ENCODE results near the gene PPP1R12C.

DNA sequence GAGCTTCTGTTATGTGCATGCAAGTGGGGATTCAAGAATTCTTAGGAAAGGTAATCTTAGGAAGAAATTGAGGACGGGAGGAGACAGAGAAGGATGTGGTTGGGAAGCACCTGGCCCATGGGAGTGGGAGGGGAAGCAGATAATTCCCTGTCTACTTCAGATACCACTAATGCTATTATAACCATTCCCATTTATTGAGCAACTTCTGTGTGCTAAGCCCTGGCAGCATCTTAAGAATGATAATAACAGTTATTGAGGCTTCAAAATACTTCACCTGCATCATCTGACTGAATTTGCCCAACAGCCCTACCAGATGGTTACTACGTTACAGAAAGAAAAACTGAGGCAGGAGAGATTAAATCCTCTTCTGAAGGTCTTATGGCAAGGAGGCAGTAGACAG is 40.3 kb downstream of the PPP1R12C start:
- TF ChIP-seq, protein P1, sequence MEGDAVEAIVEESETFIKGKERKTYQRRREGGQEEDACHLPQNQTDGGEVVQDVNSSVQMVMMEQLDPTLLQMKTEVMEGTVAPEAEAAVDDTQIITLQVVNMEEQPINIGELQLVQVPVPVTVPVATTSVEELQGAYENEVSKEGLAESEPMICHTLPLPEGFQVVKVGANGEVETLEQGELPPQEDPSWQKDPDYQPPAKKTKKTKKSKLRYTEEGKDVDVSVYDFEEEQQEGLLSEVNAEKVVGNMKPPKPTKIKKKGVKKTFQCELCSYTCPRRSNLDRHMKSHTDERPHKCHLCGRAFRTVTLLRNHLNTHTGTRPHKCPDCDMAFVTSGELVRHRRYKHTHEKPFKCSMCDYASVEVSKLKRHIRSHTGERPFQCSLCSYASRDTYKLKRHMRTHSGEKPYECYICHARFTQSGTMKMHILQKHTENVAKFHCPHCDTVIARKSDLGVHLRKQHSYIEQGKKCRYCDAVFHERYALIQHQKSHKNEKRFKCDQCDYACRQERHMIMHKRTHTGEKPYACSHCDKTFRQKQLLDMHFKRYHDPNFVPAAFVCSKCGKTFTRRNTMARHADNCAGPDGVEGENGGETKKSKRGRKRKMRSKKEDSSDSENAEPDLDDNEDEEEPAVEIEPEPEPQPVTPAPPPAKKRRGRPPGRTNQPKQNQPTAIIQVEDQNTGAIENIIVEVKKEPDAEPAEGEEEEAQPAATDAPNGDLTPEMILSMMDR (IDR thresholded peaks at IDR 0.05) = no peak
- no peak for TF ChIP-seq POLR2A (IDR thresholded peaks at IDR 0.05)

Measured in Peyer's patch (tissue), 4 donors.